ENCODE measurements around the gene MOB1A.
"Not testable (repeated sequence)": the region's sequence is repeated elsewhere in the genome, so short reads cannot be mapped to it uniquely, and the experiment has no call there.

The MOB1A gene

GRCh38 chr2:74148457-74149246 lies 30.0 kb downstream of the MOB1A start:
- DNase-seq (ENCODE audit: low read depth in 3 of 3), result no peak

GRCh38 chr2:74147727-74148456 lies 30.8 kb downstream of the MOB1A start, which contains the start of gene BOLA3:
Gene BOLA3, minus strand, starts transcription at chr2:74147912. Its CDS starts 38 bp downstream, at chr2:74147874.
- DNase-seq (ENCODE audit: low read depth in 3 of 3), result peak; percentile 64 to 80 (median 66)

DNA sequence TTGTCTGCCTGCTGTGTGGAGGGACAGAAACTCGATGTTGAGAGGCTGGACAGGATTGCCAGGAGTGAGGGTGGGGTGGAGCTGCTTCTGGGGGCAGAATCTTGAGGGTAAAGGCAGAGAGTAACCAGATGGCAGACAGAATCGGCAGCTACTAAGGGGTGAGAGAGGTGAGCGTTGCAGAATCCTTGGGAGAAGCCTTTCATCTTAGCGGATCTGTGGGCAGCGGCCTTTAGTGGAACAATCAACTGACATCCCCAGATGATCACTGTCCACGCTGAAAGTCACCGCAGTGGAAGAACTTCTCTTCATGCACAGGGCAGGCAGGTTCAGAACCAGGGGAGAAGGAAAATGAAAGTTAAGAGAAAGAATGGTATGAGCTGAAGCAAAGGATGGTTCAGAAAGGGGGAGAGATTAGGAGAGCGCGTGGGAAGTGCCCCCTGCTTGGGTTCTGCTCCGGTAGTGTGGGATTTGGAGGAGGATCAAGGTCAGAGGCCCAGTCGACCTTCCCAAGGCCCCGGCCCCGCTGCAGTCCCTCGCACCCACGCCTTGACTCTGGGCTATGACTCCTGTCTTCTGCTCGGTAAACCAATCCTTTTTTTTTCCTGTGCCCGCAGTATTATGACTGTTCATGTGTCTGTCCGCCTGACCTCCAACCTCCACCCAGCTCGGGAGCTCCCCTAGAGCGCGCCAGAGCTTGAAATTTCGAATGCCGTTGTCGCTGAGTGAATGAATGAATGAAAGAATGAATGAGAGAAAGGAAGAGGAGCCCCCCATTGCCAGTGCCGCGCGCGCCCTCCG lies 31.6 kb downstream of the MOB1A start:
- DNase-seq (ENCODE audit: low read depth in 3 of 3), result peak in 1 of 3 experiments; percentile 14

DNA sequence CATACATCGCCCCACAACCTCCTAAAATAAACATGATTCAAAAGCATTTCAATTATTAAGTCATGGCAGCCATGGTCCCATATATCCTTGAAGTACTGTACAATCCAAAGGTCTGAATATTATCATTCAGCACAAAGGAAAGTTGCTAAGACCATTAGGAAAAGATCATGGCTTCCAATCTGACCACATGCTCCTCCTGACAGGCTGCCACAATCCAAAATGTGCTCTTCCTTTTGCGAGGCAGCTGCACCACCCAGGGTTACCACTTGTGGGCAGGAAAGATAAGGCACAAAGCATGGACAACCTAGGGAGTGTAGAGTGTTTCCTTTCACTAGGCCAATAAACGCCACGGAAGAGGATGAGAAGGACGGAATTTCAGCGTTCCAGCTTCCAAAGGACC lies 36.3 kb downstream of the MOB1A start:
- DNase-seq (ENCODE audit: low read depth in 3 of 3), result no peak

DNA sequence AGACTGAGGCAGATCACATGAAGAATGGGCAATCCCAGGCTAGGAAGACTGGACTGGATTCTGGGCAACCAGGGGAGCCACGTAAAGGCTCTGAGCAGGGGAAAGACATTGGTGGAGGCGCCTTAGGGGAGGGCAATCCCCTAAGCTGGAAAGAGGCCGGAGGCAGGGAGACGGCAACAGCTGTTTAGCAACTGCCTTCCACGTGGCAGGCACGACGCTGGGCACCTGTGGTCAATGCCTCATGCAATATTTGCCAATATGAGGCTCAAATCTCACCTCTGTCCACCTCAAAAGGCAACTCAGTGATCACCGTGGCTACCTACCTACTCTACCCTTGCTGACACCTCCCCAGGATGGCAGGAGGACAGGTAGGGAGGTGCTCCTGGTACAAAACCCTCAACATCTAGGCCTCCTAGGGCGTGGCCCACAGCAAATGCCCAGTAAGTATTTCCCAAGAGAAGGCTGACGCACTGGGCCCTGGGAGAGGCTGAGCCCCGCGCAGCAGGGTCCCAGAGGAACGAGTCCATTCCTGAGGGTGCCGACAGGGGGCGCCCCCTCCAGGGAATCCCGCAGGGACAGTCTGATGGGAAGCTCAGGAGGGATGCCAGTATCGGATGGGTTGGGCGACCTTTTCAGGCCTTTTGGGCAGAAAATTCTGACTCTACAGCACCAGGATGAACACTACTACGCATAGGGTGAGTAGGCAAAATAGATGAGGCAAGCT lies 39.9 kb downstream of the MOB1A start:
- no peak for DNase-seq (ENCODE audit: low read depth in 3 of 3)

DNA sequence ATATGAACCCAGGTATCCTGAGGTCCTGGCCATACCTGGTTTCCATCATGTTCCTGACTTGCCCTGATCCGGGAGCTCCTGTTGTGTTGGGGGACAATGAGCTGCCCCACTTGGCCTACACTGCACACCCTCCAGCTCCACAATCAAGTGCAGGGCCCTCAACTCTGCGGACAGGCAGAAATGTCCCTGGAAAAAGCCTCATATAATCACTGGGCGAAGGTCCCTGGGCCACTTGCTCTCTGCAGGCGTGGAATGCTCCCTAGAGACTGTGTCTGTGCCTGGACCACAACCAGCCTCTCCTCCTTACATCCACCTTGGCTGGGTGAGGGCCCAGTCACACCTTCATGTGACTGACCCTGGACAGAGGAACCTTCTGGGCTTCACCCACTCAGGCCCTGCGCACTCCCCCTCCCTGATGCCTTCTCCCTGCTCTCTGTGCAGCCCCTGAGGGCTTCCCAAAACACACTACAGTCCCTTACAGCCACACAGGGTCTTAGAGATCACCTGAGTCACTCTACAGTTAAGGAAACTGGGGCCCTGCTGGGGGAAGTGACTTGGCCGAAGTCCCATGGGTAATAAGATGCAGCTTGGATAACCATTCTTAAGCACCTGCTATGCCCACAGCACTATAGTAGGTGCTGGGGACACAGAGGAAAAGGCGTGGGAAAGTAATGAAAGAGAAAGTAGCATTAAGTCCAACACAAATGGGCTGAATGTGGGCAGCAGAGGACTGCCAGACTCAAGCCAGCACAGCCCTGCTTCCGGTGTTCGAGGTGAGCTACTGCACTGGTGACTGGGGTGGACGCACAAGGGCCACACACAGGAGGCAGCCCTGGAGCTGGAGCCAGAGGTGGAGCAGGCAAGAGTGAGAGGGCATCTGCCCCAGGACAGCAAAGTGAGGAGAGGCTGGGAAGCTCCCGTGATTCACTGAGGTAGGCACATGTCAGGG lies 40.8 kb downstream of the MOB1A start:
- DNase-seq (ENCODE audit: low read depth in 3 of 3), result no peak

DNA sequence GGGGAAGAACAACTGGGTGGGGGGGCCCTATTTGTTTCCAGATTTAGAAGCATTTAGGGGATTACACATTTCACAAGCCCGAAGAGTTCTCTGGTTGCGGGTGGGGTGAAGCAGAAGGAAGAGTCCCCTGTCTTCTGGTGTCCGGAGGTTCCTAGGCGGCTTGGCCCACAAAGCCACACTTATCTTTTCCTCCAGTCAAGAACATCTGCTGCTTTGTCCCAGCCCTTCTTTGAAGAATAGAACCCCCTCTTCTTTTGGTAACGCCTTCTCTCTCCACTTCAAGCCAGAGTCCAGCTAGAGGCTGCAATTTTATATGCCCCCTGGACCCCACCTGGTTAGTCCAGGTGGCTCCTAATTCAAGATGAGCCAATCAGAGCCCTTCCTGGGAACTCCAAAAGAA lies 46.8 kb downstream of the MOB1A start:
- DNase-seq (ENCODE audit: low read depth in 3 of 3), result no peak

GRCh38 chr2:74130211-74130995 lies 48.3 kb downstream of the MOB1A start:
- DNase-seq (ENCODE audit: low read depth in 3 of 3), result no peak

- DNase-seq (ENCODE audit: low read depth in 3 of 3), result no peak
Observed at GRCh38 chr2:74128206-74128605, 50.5 kb downstream of the MOB1A start.

DNA sequence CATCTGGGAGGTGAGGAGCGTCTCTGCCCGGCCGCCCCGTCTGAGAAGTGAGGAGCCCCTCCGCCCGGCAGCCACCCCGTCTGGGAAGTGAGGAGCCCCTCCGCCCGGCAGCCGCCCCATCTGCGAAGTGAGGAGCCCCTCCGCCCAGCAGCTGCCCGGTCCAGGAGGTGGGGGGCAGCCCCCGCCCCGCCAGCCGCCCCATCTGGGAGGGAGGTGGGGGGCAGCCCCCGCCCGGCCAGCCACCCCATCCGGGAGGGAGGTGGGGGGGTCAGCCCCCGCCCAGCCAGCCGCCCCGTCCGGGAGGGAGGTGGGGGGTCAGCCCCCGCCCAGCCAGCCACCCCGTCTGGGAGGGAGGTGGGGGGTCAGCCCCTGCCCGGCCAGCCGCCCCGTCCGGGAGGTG lies 54.7 kb downstream of the MOB1A start:
- DNase-seq (ENCODE audit: low read depth in 3 of 3), result not testable (repeated sequence)

DNA sequence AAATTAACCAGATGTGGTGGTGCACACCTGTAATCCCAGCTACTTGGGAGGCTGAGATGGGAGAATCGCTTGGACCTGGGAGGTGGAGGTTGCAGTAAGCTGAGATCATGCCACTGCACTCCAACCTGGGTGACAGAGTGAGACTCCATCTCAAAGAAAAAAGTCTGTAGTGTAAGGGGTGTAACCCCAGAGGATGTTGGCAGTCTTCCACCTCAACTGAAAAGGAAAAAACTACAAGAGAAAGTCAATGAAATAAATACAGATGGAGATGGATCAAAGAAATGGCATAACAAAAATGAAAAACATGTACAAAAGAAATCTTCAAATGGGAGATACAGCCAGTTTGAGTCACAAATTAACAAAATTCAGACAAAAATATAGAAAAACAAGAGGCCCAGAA lies 56.8 kb downstream of the MOB1A start:
- DNase-seq (ENCODE audit: low read depth in 3 of 3), result not testable (repeated sequence)

GRCh38 chr2:74119912-74120825 lies 58.5 kb downstream of the MOB1A start:
- DNase-seq (ENCODE audit: low read depth in 3 of 3), result peak; percentile 65 to 76 (median 72)

- no peak for DNase-seq (ENCODE audit: low read depth in 3 of 3)
Observed at GRCh38 chr2:74119339-74119738, 59.3 kb downstream of the MOB1A start.

DNA sequence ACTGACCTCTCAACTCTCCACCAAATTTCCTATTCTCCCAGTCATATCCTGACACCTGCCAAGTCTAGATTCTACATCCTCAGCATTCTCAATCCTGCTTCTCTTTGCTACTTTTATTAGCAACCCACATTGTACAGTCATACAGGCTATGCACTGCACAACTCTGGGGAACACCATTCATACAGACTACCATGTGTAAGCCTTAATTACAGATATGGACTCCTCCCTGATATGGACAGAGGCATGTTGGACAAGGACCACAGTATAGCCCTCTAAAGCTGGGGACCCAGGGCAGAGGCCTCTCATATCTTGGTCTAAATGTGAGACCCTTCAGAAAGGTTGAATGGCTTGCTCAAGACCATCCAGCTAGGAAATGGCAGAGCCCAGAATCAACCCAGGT lies 67.3 kb downstream of the MOB1A start:
- no peak for DNase-seq (ENCODE audit: low read depth in 3 of 3)

DNA sequence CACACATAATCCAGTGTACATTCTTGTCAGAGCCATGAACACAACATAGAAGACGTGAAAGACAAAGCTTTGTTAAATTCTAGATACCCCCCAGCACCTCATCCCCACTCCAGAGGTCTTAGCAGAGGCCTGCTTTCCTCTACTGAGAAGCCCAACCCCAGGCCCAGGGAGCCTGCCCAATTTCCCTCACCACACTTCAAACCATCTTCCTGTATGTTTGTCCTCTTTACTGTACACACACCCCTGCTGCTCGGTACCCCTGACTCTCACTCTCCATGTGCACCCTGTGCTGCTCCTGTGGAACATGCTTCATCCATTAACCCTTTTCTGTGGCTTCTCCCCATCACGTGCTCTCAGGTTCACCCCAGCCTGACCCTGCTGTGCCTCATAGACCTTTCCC lies 68.1 kb downstream of the MOB1A start:
- no peak for DNase-seq (ENCODE audit: low read depth in 3 of 3)

DNA sequence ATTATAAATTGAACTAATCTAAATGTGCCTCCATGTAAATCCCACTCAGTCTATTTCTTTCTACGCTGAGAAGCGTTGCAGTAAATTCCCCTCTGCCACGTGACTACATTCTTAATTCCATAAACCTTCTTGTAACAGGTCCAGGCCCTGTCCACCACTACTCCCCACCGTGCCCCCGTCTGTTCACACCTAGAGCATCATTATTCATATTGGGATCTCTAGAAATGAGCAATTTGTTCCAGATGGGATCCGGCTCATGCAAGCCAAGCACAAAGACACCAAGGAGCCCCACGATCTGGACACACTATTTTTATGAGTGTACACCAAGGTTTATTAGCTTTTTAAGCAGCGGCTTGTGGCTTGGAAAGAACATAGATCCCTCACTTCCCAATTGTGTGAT lies 69.1 kb downstream of the MOB1A start:
- no peak for DNase-seq (ENCODE audit: low read depth in 3 of 3)

DNA sequence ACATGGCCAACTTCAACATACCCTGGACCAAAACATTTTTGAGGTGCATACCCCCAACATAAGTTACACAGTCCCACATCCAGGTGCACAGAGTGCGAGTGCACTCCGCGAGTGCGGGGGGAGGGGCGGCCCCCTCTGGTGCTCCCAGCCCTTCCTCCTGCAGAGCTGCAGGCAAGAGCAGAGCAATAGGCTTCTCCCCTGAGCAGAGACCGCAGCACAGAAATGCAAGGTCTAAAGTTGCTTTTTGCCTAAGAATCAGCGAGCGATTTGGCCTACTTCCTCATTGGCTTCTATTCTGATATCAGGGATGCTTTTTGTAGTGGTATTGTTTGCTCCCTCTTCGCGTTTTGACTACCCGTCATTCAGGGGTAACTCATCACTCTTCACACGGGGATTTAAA lies 71.6 kb downstream of the MOB1A start:
- no peak for DNase-seq (ENCODE audit: low read depth in 3 of 3)

GRCh38 chr2:74105413-74105812 lies 73.3 kb downstream of the MOB1A start:
- DNase-seq (ENCODE audit: low read depth in 3 of 3), result no peak

GRCh38 chr2:74104839-74105238 lies 73.8 kb downstream of the MOB1A start:
- no peak for DNase-seq (ENCODE audit: low read depth in 3 of 3)

Data from stimulated activated CD4-positive, alpha-beta T cell treated with anti-CD3 and anti-CD28 coated beads, TNF-alpha, amount 100 ng/mL, for 4 hours (primary cell).